ENCODE measurements around the gene APOOL. TPM values are rescaled to one million over a fixed set of nuclear protein-coding genes. Genes with fewer than 3 reads are reported as not detected.
"Not testable (repeated sequence)": the region's sequence is repeated elsewhere in the genome, so short reads cannot be mapped to it uniquely, and the experiment has no call there.

APOOL gene
- total RNA-seq, 1 experiment from 2014 or later, result 19.1 TPM

DNA sequence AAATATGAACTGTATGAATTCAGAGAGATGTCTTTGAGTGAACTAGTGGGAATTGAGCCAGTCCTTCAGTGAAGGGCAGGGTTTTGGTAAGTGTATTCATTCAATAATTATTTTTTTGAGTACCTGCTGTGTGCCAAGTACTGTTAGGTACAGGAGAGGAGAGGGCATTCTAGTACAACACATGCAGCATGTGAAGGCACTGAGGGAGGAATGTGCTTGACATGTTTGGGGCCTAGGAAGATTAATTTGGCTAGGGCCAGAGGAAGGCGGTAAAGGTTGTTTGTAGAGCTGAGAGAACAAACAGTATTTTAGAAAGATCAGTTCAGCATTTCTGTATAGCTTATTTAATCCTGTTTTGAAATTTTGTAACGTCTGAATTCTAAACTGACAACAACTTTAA, 27.8 kb downstream of the APOOL start:
- Histone ChIP-seq H3K4me3 (no peak overlapping the region), H3K9me3 (replicated peaks) (no peaks in the 10 kb centered on the region), H3K4me1 (no peaks in the 10 kb centered on the region), H3K27ac (no peak overlapping the region), H3K27me3 (no peaks in the 10 kb centered on the region), H3K36me3 (no peaks in the 10 kb centered on the region)
- no peak for DNase-seq

DNA sequence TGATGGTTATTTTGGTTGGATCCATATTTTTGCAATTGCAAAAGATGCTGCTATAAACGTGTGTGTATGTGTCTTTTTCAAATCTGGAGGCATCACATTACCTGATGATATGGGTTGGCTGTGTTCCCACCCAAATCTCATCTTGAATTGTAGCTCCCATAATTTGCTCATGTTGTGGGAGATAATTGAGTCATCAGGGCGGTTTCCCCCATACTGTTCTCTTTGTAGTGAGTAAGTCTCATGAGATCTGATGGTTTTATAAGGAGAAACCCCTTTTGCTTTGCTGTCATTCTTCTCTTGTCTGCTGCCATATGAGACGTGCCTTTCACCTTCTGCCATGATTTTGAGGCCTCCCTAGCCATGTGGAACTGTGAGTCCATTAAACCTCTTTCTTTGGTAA, 33.4 kb downstream of the APOOL start:
- Histone ChIP-seq H3K9me3 (replicated peaks) (no peaks in the 10 kb centered on the region), H3K27me3 (no peaks in the 10 kb centered on the region), H3K4me3 (no peak overlapping the region), H3K36me3 (no peaks in the 10 kb centered on the region), H3K27ac (no peak overlapping the region), H3K4me1 (no peaks in the 10 kb centered on the region)
- no peak for DNase-seq

DNA sequence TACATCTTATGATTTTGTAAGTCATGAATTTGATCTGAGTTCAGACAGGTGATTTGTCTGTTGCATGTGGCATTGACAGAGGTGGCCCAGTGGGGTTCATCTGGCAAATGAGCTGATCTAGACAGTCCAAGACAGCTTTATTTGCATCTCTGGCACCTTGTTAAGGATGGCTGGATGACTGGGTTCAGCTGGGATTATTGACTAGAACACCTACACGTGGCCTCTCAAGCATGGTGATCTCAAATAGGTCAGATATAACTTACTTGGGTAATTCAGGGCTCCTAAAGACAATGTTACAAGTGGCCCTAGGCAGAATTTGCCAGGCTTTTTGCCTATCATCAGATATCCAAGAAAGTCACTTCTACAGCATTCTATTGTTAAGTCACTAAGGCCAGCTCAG, 48.0 kb downstream of the APOOL start:
- H3K27ac ChIP-seq, result no peak overlapping the region
- no peaks in the 10 kb centered on the region for H3K4me1 ChIP-seq
- H3K36me3 ChIP-seq, result no peaks in the 10 kb centered on the region
- H3K9me3 ChIP-seq (replicated peaks), result no peaks in the 10 kb centered on the region
- no peaks in the 10 kb centered on the region for H3K27me3 ChIP-seq
- no peak overlapping the region for H3K4me3 ChIP-seq
- DNase-seq, result no peak

- Histone ChIP-seq H3K4me3 (no peak overlapping the region), H3K36me3 (no peaks in the 10 kb centered on the region), H3K27me3 (no peaks in the 10 kb centered on the region), H3K9me3 (replicated peaks) (no peaks in the 10 kb centered on the region), H3K27ac (no peak overlapping the region), H3K4me1 (no peaks in the 10 kb centered on the region)
- DNase-seq, result no peak
Measured at GRCh38 chrX:85052205-85052604, 48.5 kb downstream of the APOOL start.

DNA sequence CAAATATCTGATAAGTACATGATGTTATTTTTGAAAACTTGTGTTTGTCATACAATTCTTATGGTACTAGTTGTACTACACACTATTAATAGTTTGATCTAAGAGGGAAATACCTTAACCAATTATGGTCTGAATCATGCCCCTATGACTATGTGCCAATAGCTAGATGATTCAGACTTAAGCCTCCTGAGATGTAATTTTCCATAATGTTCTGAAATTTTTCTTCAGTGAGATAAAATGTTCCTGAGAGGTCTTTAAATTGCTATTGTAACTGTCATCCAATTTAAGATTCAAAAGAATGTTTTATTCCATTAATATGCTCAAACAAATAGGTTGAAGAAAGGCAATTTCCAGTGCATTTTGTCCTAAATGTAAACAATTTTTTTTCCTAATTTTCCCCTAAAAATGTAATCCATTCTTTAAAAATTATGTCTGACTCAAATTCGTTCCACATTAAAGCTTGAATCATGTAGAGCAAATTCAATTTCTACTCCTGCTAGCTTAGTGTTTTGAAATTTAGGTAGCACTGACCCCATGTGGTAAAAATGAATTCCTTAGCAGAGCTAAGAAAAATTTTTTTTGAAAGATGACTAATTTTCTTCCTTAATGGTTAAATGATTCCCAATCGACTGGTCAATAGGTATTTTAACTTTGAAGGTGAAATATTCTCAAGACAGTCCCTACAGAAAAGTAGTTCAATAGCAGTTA, 49.1 kb downstream of the APOOL start:
- Histone ChIP-seq H3K27ac (no peak overlapping the region), H3K9me3 (replicated peaks) (no peaks in the 10 kb centered on the region), H3K4me1 (no peaks in the 10 kb centered on the region), H3K27me3 (no peaks in the 10 kb centered on the region), H3K36me3 (no peaks in the 10 kb centered on the region), H3K4me3 (no peak overlapping the region)
- peak in 1 of 2 experiments; percentile 6 for DNase-seq

- H3K9me3 ChIP-seq (replicated peaks), result no peaks in the 10 kb centered on the region
- no peak overlapping the region for H3K4me3 ChIP-seq
- DNase-seq, result no peak
- H3K27ac ChIP-seq, result no peak overlapping the region
- H3K4me1 ChIP-seq, result no peaks in the 10 kb centered on the region
- no peaks in the 10 kb centered on the region for H3K36me3 ChIP-seq
- H3K27me3 ChIP-seq, result no peaks in the 10 kb centered on the region
Measured at GRCh38 chrX:85065512-85066198, 62.0 kb downstream of the APOOL start.

GRCh38 chrX:85077247-85077646, 73.6 kb downstream of the APOOL start:
- H3K4me1 ChIP-seq; H3K27me3 ChIP-seq; DNase-seq; H3K9me3 ChIP-seq (replicated peaks); H3K4me3 ChIP-seq; H3K36me3 ChIP-seq; H3K27ac ChIP-seq: not testable (repeated sequence)

DNA sequence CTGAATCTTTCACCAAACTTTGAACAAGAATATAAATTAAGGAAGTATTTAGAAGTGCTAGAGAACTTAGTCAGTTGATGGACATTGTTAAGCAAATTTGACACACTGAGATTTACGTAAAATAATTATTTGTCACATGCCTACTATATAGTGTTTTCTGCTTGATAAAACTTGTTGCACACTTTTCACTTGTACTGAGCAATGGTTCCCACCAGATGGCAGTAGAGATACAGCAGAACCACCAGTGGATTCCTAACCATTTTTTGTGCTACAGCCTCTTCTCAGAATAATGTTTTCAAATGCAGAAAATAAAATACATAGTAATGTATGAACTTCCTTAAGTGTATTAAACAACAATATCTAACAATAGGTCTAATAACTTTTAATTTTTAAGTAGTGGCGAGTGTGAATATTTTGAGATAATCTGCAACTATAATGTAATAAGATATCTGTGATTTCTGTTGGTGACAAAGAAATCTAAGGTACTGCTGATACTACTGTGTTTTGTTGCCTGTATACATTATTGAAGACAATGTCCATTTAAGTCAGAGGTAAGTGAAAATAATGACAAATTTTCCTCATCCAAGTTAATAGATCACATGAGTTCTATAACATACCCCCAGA, 81.2 kb downstream of the APOOL start:
- no peaks in the 10 kb centered on the region for H3K27me3 ChIP-seq
- no peaks in the 10 kb centered on the region for H3K4me1 ChIP-seq
- H3K36me3 ChIP-seq, result no peaks in the 10 kb centered on the region
- H3K4me3 ChIP-seq, result no peak overlapping the region
- no peak overlapping the region for H3K27ac ChIP-seq
- H3K9me3 ChIP-seq (replicated peaks), result no peaks in the 10 kb centered on the region
- DNase-seq, result peak in 1 of 2 experiments; percentile 49

DNA sequence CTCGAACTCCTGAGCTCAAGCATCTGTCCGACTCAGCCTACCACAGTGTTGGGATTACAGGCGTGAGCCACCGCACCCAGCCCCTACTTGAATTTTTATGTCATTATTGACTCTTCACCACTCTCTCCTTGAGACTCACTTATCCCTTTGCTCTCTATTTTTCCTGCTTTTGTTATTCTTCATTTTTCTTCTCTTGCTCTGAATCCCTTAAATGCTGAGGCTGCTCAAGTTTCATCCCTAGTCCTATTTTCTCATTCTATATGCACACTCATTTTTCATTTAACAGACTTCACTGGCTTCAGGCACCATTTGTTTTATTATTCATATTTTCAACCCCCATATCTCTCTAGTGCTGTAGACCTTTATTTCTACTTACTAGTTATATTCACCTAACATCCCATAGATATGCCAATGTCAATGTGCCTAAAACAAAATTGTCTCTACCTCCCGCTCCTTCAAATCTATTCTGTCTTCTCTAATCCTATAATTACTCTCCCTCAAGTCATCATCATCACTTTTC, 85.7 kb downstream of the APOOL start:
- Histone ChIP-seq H3K9me3 (replicated peaks) (no peaks in the 10 kb centered on the region), H3K4me3 (no peak overlapping the region), H3K27ac (no peak overlapping the region), H3K36me3 (no peaks in the 10 kb centered on the region), H3K27me3 (no peaks in the 10 kb centered on the region), H3K4me1 (no peaks in the 10 kb centered on the region)
- DNase-seq, result no peak

- Histone ChIP-seq H3K9me3 (replicated peaks) (no peaks in the 10 kb centered on the region), H3K36me3 (no peaks in the 10 kb centered on the region), H3K4me3 (no peak overlapping the region), H3K27me3 (no peaks in the 10 kb centered on the region), H3K27ac (no peak overlapping the region), H3K4me1 (no peaks in the 10 kb centered on the region)
- DNase-seq, result no peak
Measured at GRCh38 chrX:85107407-85107806, 103.7 kb downstream of the APOOL start.

- no peaks in the 10 kb centered on the region for H3K9me3 ChIP-seq (replicated peaks)
- H3K27ac ChIP-seq, result no peak overlapping the region
- H3K36me3 ChIP-seq, result no peaks in the 10 kb centered on the region
- DNase-seq, result no peak
- no peaks in the 10 kb centered on the region for H3K4me1 ChIP-seq
- no peaks in the 10 kb centered on the region for H3K27me3 ChIP-seq
- H3K4me3 ChIP-seq, result no peak overlapping the region
Measured at GRCh38 chrX:85108165-85108564, 104.5 kb downstream of the APOOL start.

DNA sequence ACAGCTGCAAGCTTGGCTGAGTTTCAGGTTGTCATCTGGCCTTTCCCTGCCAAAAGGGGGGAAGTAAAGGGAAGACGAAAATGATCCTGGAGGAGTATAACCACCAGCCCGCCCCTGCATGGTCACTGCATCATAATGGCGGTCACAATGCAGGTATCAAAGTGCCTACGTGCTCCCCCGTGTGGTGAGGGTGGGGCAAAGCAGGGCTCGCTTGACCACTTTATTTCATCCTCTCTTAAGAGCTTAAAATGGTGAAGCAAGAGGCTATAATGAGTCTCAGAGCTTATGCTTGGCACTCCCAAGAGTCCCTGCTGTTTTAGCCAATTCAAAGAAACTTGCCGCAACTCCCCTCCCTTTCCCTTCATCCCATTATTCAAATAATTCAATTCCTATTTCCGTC, 105.6 kb downstream of the APOOL start:
- no peaks in the 10 kb centered on the region for H3K27me3 ChIP-seq
- no peak overlapping the region for H3K4me3 ChIP-seq
- H3K27ac ChIP-seq, result no peak overlapping the region
- no peaks in the 10 kb centered on the region for H3K36me3 ChIP-seq
- peak; percentile 11 to 35 for DNase-seq
- H3K4me1 ChIP-seq, result no peaks in the 10 kb centered on the region
- H3K9me3 ChIP-seq (replicated peaks), result no peaks in the 10 kb centered on the region

DNA sequence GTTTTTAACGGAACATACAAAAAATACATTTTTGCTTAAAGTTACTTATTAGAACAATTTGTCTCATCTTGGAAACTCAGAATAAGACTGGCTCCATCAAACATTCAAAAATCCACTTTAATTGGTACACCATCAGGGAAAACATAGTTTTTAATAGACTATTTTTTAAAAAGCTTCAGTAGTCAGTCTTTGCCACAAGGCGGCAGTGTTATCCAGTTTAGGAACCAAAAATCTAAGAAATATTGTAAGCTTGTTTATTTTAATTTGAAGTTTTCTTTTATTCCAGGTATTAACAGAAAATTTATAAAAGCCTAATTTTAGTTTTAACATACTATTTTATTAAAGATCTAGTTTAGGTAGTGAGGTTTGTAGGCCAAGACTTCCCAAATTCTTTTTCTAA, 107.7 kb downstream of the APOOL start:
- Histone ChIP-seq H3K4me1 (no peaks in the 10 kb centered on the region), H3K4me3 (no peak overlapping the region), H3K36me3 (no peaks in the 10 kb centered on the region), H3K27ac (no peak overlapping the region), H3K9me3 (replicated peaks) (no peaks in the 10 kb centered on the region), H3K27me3 (no peaks in the 10 kb centered on the region)
- peak in 1 of 2 experiments; percentile 14 for DNase-seq

DNA sequence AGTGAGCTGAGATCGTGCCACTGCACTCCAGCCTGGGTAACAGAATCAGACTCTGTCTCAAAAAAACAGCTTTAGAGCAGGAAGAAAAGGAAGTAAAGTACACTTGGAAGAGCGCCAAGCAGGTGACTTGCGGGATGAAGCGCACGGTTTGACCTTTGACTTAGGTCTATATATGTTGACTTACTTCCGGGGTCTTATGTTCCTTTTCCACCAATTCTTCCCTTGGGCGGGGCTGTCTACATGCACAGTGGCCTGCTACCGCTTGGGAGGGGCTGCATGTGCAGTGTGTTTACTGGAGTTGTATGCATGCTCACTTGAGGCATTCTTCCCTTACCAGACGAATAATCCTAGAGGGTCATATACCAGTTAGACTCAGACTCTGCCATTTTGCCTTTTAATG, 108.6 kb downstream of the APOOL start:
- DNase-seq, result no peak
- H3K27me3 ChIP-seq, result no peaks in the 10 kb centered on the region
- H3K4me3 ChIP-seq, result no peak overlapping the region
- H3K4me1 ChIP-seq, result no peaks in the 10 kb centered on the region
- H3K9me3 ChIP-seq (replicated peaks), result no peaks in the 10 kb centered on the region
- no peaks in the 10 kb centered on the region for H3K36me3 ChIP-seq
- H3K27ac ChIP-seq, result no peak overlapping the region

GRCh38 chrX:85113746-85114145, 110.1 kb downstream of the APOOL start:
- DNase-seq, result no peak
- H3K27ac ChIP-seq, result no peak overlapping the region
- no peaks in the 10 kb centered on the region for H3K36me3 ChIP-seq
- no peaks in the 10 kb centered on the region for H3K27me3 ChIP-seq
- no peaks in the 10 kb centered on the region for H3K9me3 ChIP-seq (replicated peaks)
- no peak overlapping the region for H3K4me3 ChIP-seq
- H3K4me1 ChIP-seq, result no peaks in the 10 kb centered on the region
